GM23338 (cell line): ENCODE data around the gene GAP43. TPM values are rescaled to one million over a fixed set of nuclear protein-coding genes. Genes with fewer than 3 reads are reported as not detected.

Experiments
- ATAC-seq: fragments of 200-7000 bp; cut with Tn5 transposase; 3 replicates; pipeline ENCODE4 v1.9.1; 2020
- DNase-seq: peaks from one replicate; pipeline ENCODE4 v3.0.0-alpha.2; 2015; ENCODE audit warnings: low spot score
- H2AFZ ChIP-seq: fragments of 200-600 bp; sonication (generic); 2 replicates; pipeline ENCODE4 v1.8.0; 2016; ENCODE audit warnings: antibody characterized with exemption, mild to moderate bottlenecking, moderate library complexity
- H3F3A ChIP-seq: fragments of 200-600 bp; sonication (generic); replicated peaks from 2 replicates; pipeline ENCODE4 v1.8.0; 2017; ENCODE audit warnings: antibody characterized with exemption, mixed run types, low read depth
- H3K27ac ChIP-seq: fragments of 200-600 bp; sonication (generic); 2 replicates; pipeline ENCODE4 v1.6.1; 2016; ENCODE audit warnings: low read depth
- H3K27me3 ChIP-seq: fragments of 200-600 bp; sonication (generic); 2 replicates; pipeline ENCODE4 v1.8.0; 2016; ENCODE audit warnings: mild to moderate bottlenecking, mixed run types, moderate library complexity; ENCODE audit not compliant: insufficient read depth
- H3K36me3 ChIP-seq: fragments of 200-600 bp; sonication (generic); 2 replicates; pipeline ENCODE4 v1.8.0; 2016; ENCODE audit warnings: mild to moderate bottlenecking; ENCODE audit not compliant: insufficient read depth
- H3K4me1 ChIP-seq: fragments of 200-600 bp; sonication (generic); 2 replicates; pipeline ENCODE4 v1.8.0; 2016; ENCODE audit warnings: mild to moderate bottlenecking, moderate library complexity; ENCODE audit not compliant: insufficient read depth
- H3K4me2 ChIP-seq: fragments of 200-600 bp; sonication (generic); 2 replicates; pipeline ENCODE4 v1.7.1; 2017; ENCODE audit warnings: mixed run types
- H3K4me3 ChIP-seq: fragments of 200-600 bp; sonication (generic); 2 replicates; pipeline ENCODE4 v1.6.1; 2016; ENCODE audit warnings: mixed run types
- H3K79me2 ChIP-seq: fragments of 200-600 bp; sonication (generic); replicated peaks from 2 replicates; pipeline ENCODE4 v1.8.0; 2017; ENCODE audit warnings: mild to moderate bottlenecking; ENCODE audit not compliant: insufficient read depth
- H3K9me2 ChIP-seq: fragments of 200-600 bp; sonication (generic); 2 replicates; pipeline ENCODE4 v1.8.0; 2017; ENCODE audit not compliant: insufficient read depth
- H4K20me1 ChIP-seq: fragments of 200-600 bp; sonication (generic); replicated peaks from 2 replicates; pipeline ENCODE4 v1.8.0; 2017; ENCODE audit warnings: mild to moderate bottlenecking; ENCODE audit not compliant: insufficient read depth
- H3K27ac Mint-ChIP-seq: 2 replicates; pipeline ENCODE4 v1.8.0; 2020; ENCODE audit warnings: inconsistent platforms, mild to moderate bottlenecking, moderate library complexity, mixed read lengths
- H3K27me3 Mint-ChIP-seq: 3 replicates; pipeline ENCODE4 v1.8.0; 2022; ENCODE audit warnings: low read depth, mild to moderate bottlenecking, moderate library complexity, mixed read lengths, inconsistent platforms; ENCODE audit not compliant: insufficient read depth, poor library complexity
- H3K36me3 Mint-ChIP-seq: 3 replicates; pipeline ENCODE4 v1.8.0; 2021; ENCODE audit warnings: low read depth, mild to moderate bottlenecking, inconsistent platforms, moderate library complexity, mixed read lengths
- H3K4me1 Mint-ChIP-seq: 3 replicates; pipeline ENCODE4 v1.8.0; 2020; ENCODE audit warnings: mild to moderate bottlenecking, inconsistent platforms, mixed read lengths
- H3K4me3 Mint-ChIP-seq: 3 replicates; pipeline ENCODE4 v1.8.0; 2021; ENCODE audit warnings: moderate library complexity, mild to moderate bottlenecking, inconsistent platforms, mixed read lengths
- H3K9me3 Mint-ChIP-seq: 3 replicates; pipeline ENCODE4 v1.8.0; 2020; ENCODE audit warnings: moderate library complexity, mild to moderate bottlenecking, inconsistent platforms, mixed read lengths
- CTCF ChIP-seq, 2 experiments: fragments of 200-600 bp in 1 of 2; sonication (generic) in 1 of 2; conservative IDR thresholded peaks; 2 replicates each; pipeline versions ENCODE4 v1.5.1 to v1.6.1; 2016 to 2017; ENCODE audit warnings: antibody characterized with exemption in 2 of 2, low read depth in 2 of 2, mild to moderate bottlenecking in 2 of 2, moderate library complexity in 1 of 2
- ETS1 ChIP-seq: IDR thresholded peaks from 2 replicates; pipeline ENCODE4 v1.6.1; 2016; ENCODE audit warnings: antibody characterized with exemption
- EZH2 ChIP-seq: fragments of 200-600 bp; sonication (generic); IDR thresholded peaks from one replicate; pipeline ENCODE4 v1.8.0; 2017; ENCODE audit warnings: antibody characterized with exemption, mild to moderate bottlenecking, low read depth; ENCODE audit not compliant: unreplicated experiment
- EZH2phosphoT487 ChIP-seq: fragments of 200-600 bp; sonication (generic); IDR thresholded peaks from one replicate; pipeline ENCODE4 v1.8.1; 2018; ENCODE audit warnings: antibody characterized with exemption; ENCODE audit not compliant: unreplicated experiment
- JUNB ChIP-seq: IDR thresholded peaks from one replicate; pipeline ENCODE4 v1.6.1; 2016; ENCODE audit warnings: antibody characterized with exemption; ENCODE audit not compliant: unreplicated experiment
- NANOG ChIP-seq: IDR thresholded peaks from 2 replicates; pipeline ENCODE4 v1.6.1; 2016; ENCODE audit warnings: antibody characterized with exemption, borderline replicate concordance
- STAT1 ChIP-seq: IDR thresholded peaks from one replicate; pipeline ENCODE4 v1.6.1; 2016; ENCODE audit warnings: antibody characterized with exemption; ENCODE audit not compliant: unreplicated experiment
- ZNF114 ChIP-seq: fragments of 250-450 bp; sonication (Bioruptor Pico); IDR thresholded peaks from 2 replicates; pipeline ENCODE4 v1.5.0; 2020; ENCODE audit warnings: mild to moderate bottlenecking, moderate library complexity
- ZNF331 ChIP-seq: fragments of 250-450 bp; sonication (Bioruptor Pico); IDR thresholded peaks from 2 replicates; pipeline ENCODE4 v1.5.0; 2020; ENCODE audit warnings: low read depth, mild to moderate bottlenecking, moderate library complexity
- polyA plus RNA-seq: library from polyadenylated mRNA; unstranded; fragments of >200 nt; fragmentation: Nextera tagmentation; extraction: Ambion mirVana; gene quantifications from 2 replicates; pipeline ENCODE4 v1.2.1, GENCODE V29; 2016
- total RNA-seq: library from RNA; depleted of rRNA; stranded (reverse); fragments of >200 nt; shearing (Covaris generic); gene quantifications from 2 replicates; pipeline ENCODE4 v1.2.3, GENCODE V29; 2014
- TF ChIP-seq, protein P1 (sequence below): fragments of 250-450 bp; sonication (Bioruptor Pico); IDR thresholded peaks from 2 replicates; pipeline ENCODE4 v1.5.0; 2020; ENCODE audit warnings: mild to moderate bottlenecking, moderate library complexity

Gene GAP43
- total and polyA plus RNA-seq, 2 experiments from 2014 or later = 16.1 to 48.1 TPM

- TF ChIP-seq, protein P1, sequence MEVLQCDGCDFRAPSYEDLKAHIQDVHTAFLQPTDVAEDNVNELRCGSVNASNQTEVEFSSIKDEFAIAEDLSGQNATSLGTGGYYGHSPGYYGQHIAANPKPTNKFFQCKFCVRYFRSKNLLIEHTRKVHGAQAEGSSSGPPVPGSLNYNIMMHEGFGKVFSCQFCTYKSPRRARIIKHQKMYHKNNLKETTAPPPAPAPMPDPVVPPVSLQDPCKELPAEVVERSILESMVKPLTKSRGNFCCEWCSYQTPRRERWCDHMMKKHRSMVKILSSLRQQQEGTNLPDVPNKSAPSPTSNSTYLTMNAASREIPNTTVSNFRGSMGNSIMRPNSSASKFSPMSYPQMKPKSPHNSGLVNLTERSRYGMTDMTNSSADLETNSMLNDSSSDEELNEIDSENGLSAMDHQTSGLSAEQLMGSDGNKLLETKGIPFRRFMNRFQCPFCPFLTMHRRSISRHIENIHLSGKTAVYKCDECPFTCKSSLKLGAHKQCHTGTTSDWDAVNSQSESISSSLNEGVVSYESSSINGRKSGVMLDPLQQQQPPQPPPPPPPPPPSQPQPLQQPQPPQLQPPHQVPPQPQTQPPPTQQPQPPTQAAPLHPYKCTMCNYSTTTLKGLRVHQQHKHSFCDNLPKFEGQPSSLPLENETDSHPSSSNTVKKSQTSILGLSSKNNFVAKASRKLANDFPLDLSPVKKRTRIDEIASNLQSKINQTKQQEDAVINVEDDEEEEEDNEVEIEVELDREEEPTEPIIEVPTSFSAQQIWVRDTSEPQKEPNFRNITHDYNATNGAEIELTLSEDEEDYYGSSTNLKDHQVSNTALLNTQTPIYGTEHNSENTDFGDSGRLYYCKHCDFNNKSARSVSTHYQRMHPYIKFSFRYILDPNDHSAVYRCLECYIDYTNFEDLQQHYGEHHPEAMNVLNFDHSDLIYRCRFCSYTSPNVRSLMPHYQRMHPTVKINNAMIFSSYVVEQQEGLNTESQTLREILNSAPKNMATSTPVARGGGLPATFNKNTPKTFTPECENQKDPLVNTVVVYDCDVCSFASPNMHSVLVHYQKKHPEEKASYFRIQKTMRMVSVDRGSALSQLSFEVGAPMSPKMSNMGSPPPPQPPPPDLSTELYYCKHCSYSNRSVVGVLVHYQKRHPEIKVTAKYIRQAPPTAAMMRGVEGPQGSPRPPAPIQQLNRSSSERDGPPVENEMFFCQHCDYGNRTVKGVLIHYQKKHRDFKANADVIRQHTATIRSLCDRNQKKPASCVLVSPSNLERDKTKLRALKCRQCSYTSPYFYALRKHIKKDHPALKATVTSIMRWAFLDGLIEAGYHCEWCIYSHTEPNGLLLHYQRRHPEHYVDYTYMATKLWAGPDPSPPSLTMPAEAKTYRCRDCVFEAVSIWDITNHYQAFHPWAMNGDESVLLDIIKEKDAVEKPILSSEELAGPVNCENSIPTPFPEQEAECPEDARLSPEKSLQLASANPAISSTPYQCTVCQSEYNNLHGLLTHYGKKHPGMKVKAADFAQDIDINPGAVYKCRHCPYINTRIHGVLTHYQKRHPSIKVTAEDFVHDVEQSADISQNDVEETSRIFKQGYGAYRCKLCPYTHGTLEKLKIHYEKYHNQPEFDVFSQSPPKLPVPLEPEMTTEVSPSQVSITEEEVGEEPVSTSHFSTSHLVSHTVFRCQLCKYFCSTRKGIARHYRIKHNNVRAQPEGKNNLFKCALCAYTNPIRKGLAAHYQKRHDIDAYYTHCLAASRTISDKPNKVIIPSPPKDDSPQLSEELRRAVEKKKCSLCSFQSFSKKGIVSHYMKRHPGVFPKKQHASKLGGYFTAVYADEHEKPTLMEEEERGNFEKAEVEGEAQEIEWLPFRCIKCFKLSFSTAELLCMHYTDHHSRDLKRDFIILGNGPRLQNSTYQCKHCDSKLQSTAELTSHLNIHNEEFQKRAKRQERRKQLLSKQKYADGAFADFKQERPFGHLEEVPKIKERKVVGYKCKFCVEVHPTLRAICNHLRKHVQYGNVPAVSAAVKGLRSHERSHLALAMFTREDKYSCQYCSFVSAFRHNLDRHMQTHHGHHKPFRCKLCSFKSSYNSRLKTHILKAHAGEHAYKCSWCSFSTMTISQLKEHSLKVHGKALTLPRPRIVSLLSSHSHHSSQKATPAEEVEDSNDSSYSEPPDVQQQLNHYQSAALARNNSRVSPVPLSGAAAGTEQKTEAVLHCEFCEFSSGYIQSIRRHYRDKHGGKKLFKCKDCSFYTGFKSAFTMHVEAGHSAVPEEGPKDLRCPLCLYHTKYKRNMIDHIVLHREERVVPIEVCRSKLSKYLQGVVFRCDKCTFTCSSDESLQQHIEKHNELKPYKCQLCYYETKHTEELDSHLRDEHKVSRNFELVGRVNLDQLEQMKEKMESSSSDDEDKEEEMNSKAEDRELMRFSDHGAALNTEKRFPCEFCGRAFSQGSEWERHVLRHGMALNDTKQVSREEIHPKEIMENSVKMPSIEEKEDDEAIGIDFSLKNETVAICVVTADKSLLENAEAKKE = no peak
- TF ChIP-seq EZH2 = no peak
- TF ChIP-seq ETS1 = no peak
- no peak for TF ChIP-seq NANOG
- TF ChIP-seq JUNB = no peak
- TF ChIP-seq STAT1 = no peak
Measured at GRCh38 chr3:115634052-115634451, 10.7 kb downstream of the GAP43 start (continued).

GRCh38 chr3:115635406-115635805, 12.1 kb downstream of the GAP43 start:
- H3K4me2 ChIP-seq = no peak overlapping the region
- H3K27ac ChIP-seq = no peak overlapping the region
- Mint-ChIP-seq H3K27ac (no peak overlapping the region), H3K27me3 (no peaks in the 10 kb centered on the region), H3K4me1 (peaks cover 6% of the 10 kb centered on the region; the same call in 2 of the 3 replicates), H3K36me3 (no peaks in the 10 kb centered on the region), H3K9me3 (no peaks in the 10 kb centered on the region), H3K4me3 (no peak overlapping the region)
- H3K9me2 ChIP-seq = no peaks in the 10 kb centered on the region
- H3K27me3 ChIP-seq = no peaks in the 10 kb centered on the region
- no peak overlapping the region for H2AFZ ChIP-seq
- TF ChIP-seq ETS1 = no peak
- TF ChIP-seq JUNB = no peak
- no peak for TF ChIP-seq ZNF331
- TF ChIP-seq EZH2 = no peak
- no peak for TF ChIP-seq CTCF (conservative IDR thresholded peaks at IDR 0.05; ENCODE audit: low read depth in 2 of 2)
- TF ChIP-seq ZNF114 (CRISPR knock-in tag) = no peak
- TF ChIP-seq EZH2phosphoT487 = no peak
- TF ChIP-seq NANOG = no peak
- H3K79me2 ChIP-seq = no peaks in the 10 kb centered on the region; the same call in 1 of the 2 replicates
- no peaks in the 10 kb centered on the region for H4K20me1 ChIP-seq
- H3K36me3 ChIP-seq = no peaks in the 10 kb centered on the region
- peaks cover 7% of the 10 kb centered on the region; the same call in 1 of the 2 replicates for H3K4me1 ChIP-seq
- H3K4me3 ChIP-seq = no peak overlapping the region
- no peak for ATAC-seq
- no peak for DNase-seq
- H3F3A ChIP-seq = no peaks in the 10 kb centered on the region
